GM19240 (cell line): ENCODE data around the gene APCDD1L.
"Not testable (repeated sequence)": the region's sequence is repeated elsewhere in the genome, so short reads cannot be mapped to it uniquely, and the experiment has no call there.

Experiments used
- DNase-seq: peaks from one replicate; pipeline ENCODE4 v3.0.0; 2011; ENCODE audit warnings: low spot score; ENCODE audit not compliant: insufficient read length

The APCDD1L gene

DNA sequence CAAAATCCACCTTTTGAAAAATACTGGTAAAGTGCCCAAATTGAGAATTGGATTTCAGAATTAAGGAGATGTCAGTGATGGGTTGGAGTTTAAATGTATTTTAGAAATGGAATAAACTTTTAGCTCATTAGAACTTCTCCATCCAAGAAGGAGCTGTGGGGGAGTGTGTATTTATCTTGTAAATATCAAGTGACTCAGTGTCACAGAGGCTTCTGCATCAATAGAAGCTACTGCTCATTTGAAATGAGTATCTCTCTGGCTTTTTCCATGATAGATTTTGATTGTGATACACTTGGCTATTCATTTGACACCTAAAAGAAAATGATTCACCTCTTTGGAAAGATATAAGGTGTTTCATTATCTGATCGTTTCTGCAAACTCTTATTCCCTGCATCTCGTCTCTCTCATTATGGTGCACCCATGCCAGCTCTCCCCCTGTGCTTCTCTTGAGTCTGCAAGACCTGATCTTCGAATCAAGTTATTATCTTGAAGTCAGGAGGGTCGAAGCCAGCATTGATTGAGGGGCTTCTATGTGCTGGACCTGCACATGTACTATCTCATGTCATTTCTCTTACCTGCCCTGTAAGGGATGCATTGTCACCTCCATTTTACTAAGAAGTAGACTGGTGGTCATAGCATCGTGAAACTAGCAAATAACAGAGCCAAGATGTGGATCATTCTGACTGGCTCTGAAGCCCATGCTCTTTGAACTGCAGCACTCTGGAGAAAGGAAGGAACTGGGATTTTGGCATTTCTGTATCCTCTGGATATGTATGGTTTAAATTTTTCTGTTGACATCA, 96.0 kb downstream of the APCDD1L start:
- no peak for DNase-seq

DNA sequence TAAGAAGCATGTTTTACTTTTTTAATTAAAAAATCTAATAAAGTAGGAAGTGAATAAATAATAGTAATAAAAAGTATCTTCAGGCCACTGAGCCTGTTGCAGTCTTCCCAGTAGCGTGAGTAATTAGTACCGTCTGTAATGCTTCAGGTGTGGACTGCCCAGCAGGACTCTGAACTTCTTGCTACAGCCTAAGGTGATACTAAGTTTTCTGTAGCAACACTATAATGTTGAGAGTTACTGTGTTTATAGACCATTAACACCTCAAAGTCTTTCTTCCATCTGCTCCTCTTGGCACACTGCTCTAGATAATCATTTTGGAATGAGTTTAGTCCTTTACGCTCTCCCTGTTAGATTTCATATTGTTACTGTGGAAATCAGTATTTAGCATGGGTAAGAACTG, 97.8 kb downstream of the APCDD1L start:
- no peak for DNase-seq

DNA sequence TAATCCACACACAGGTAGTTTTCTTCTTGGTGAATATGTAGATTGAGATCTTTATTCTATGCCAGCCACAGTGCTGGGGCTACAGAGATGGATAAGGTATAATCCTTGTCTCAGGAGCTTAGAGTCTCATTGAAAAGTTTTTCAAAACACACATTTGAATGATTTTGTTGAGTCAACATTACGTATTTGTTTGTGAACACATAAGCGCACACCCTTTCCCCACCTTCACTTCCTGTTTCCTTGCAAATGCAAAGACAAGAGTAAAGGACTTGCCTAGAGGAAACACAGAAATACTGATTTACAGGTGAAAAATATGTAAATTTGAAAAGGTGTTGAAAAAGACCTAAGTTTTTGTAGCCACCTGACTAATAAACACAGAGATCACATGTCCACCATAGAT, 98.4 kb downstream of the APCDD1L start:
- DNase-seq, result no peak

DNA sequence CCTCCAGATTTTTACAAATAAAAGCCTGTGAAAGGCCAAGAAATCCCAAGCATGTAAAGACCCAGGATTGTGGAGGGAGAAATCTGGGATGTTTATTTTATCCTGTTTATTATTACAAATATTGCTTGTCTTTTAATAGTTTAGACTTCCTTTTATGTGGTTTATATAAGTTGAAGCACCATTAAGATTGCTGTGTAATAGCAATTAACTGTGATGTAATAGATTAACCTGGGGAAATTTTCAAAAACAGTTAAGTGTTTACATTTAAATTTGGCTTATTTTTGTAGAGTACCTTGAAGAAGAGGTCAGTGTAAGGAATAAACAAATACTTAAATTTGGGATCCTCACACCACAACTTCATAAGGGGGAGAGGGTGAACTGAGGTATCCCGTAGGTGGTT, 99.1 kb downstream of the APCDD1L start:
- no peak for DNase-seq

DNA sequence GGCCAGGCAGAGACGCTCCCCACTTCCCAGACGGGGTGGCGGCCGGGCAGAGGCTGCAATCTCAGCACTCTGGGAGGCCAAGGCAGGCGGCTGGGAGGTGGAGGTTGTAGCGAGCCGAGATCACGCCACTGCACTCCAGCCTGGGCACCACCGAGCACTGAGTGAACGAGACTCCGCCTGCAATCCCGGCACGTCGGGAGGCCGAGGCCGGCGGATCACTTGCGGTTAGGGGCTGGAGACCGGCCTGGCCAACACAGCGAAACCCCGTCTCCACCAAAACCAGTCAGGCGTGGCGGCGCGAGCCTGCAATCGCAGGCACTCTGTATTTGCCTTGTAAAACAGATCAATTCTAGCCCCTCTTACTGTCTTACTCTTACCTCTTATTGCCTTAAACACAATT, 100.4 kb downstream of the APCDD1L start:
- DNase-seq, result not testable (repeated sequence)

DNA sequence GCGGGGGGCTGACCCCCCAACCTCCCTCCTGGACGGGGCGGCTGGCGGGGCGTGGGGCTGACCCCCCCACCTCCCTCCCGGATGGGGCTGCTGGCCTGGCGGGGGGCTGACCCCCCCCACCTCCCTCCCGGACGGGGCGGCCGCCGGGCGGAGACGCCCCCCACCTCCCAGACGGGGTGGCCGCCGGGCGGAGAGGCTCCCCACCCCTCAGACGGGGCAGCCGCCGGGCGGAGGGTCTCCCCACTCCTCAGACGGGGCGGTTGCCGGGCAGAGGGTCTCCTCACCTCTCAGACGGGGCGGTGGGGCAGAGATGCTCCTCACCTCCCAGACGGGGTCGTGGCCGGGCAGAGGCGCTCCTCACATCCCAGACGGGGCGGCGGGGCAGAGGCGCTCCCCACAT, 101.0 kb downstream of the APCDD1L start:
- DNase-seq, result not testable (repeated sequence)
